HEK293 (cell line): ENCODE results near the gene SIPA1.

Experiments used
- CTCF ChIA-PET: fragments of 350-600 bp; formaldehyde crosslinking; extraction: SDS; loops from one replicate; lab custom pipeline; 2021; ENCODE audit warnings: antibody characterized with exemption; lab: Yijun Ruan, JAX
- POLR2A ChIA-PET: fragments of 300-600 bp; formaldehyde crosslinking; extraction: SDS; loops from one replicate; lab custom pipeline; 2020; ENCODE audit warnings: antibody characterized with exemption, inconsistent platforms; lab: Yijun Ruan, JAX
- H3K27ac ChIP-seq: fragments of 200-500 bp; sonication (Bioruptor generic); 2 replicates; pipeline ENCODE4 v1.5.1; 2014; ENCODE audit warnings: low read depth, low read length, control low read depth, inconsistent platforms; ENCODE audit errors: extremely low read depth
- H3K36me3 ChIP-seq, 2 experiments: fragments of 200-500 bp in 1 of 2; sonication (Bioruptor generic) in 1 of 2; 1 replicate in 1 of 2; 2 replicates in 1 of 2; pipeline ENCODE4 v1.5.1; 2014 to 2017; ENCODE audit warnings: inconsistent platforms in 2 of 2, low read length in 2 of 2; ENCODE audit not compliant: control insufficient read depth in 2 of 2, insufficient read depth in 1 of 2
- H3K4me1 ChIP-seq: fragments of 200-500 bp; sonication (Bioruptor generic); 2 replicates; pipeline ENCODE4 v1.5.1; 2014; ENCODE audit warnings: mild to moderate bottlenecking, low read length, inconsistent platforms; ENCODE audit not compliant: control insufficient read depth, insufficient read depth
- H3K4me3 ChIP-seq: 2 replicates; pipeline ENCODE4 v1.5.1; 2011; ENCODE audit warnings: low read depth, mild to moderate bottlenecking, control low read depth, low read length, moderate library complexity
- H3K9me3 ChIP-seq: fragments of 200-500 bp; sonication (Bioruptor generic); 2 replicates; pipeline ENCODE4 v1.5.1; 2014; ENCODE audit warnings: low read depth, low read length, inconsistent platforms; ENCODE audit not compliant: control insufficient read depth, insufficient read depth
- BCL6B ChIP-seq: fragments of 450-650 bp; formaldehyde crosslinking; IDR thresholded peaks from 2 replicates; pipeline ENCODE4 v1.5.1; 2017; ENCODE audit warnings: missing biosample characterization, missing genetic modification characterization
- EGR2 ChIP-seq: fragments of 450-650 bp; formaldehyde crosslinking; IDR thresholded peaks from 2 replicates; pipeline ENCODE4 v1.5.1; 2016; ENCODE audit warnings: low read depth, missing biosample characterization, missing genetic modification characterization
- GFI1B ChIP-seq: fragments of 450-650 bp; formaldehyde crosslinking; IDR thresholded peaks from 2 replicates; pipeline ENCODE4 v1.5.1; 2016; ENCODE audit warnings: missing biosample characterization, missing genetic modification characterization
- GLIS1 ChIP-seq: fragments of 450-650 bp; formaldehyde crosslinking; IDR thresholded peaks from 2 replicates; pipeline ENCODE4 v1.5.1; 2016; ENCODE audit warnings: missing biosample characterization, missing genetic modification characterization
- HOXC10 ChIP-seq: sonication (generic); formaldehyde crosslinking; IDR thresholded peaks from 2 replicates; pipeline ENCODE4 v1.8.1; 2023; ENCODE audit warnings: mild to moderate bottlenecking, missing genetic modification reagents
- KLF1 ChIP-seq: fragments of 450-650 bp; formaldehyde crosslinking; IDR thresholded peaks from 2 replicates; pipeline ENCODE4 v1.5.1; 2016; ENCODE audit warnings: missing biosample characterization, missing genetic modification characterization
- KLF8 ChIP-seq: fragments of 450-650 bp; formaldehyde crosslinking; IDR thresholded peaks from 2 replicates; pipeline ENCODE4 v1.5.1; 2016; ENCODE audit warnings: missing biosample characterization, missing genetic modification characterization
- RBAK ChIP-seq: fragments of 450-650 bp; formaldehyde crosslinking; IDR thresholded peaks from 2 replicates; pipeline ENCODE4 v1.5.1; 2016; ENCODE audit warnings: missing biosample characterization, missing genetic modification characterization
- SP2 ChIP-seq: fragments of 450-650 bp; formaldehyde crosslinking; IDR thresholded peaks from 2 replicates; pipeline ENCODE4 v1.5.1; 2016; ENCODE audit warnings: missing biosample characterization, missing genetic modification characterization
- SP3 ChIP-seq: fragments of 450-650 bp; formaldehyde crosslinking; IDR thresholded peaks from 2 replicates; pipeline ENCODE4 v1.5.1; 2016; ENCODE audit warnings: missing biosample characterization, missing genetic modification characterization
- ZFP3 ChIP-seq: fragments of 450-650 bp; formaldehyde crosslinking; IDR thresholded peaks from 2 replicates; pipeline ENCODE4 v1.5.1; 2016; ENCODE audit warnings: low read depth, missing biosample characterization, missing genetic modification characterization
- ZNF2 ChIP-seq: fragments of 450-650 bp; formaldehyde crosslinking; IDR thresholded peaks from 2 replicates; pipeline ENCODE4 v1.5.1; 2016; ENCODE audit warnings: missing biosample characterization, missing genetic modification characterization
- ZNF544 ChIP-seq: fragments of 450-650 bp; formaldehyde crosslinking; IDR thresholded peaks from 2 replicates; pipeline ENCODE4 v1.5.0; 2017; ENCODE audit warnings: missing biosample characterization, missing genetic modification characterization
- ZNF626 ChIP-seq: fragments of 450-650 bp; sonication (Bioruptor Pico); formaldehyde crosslinking; IDR thresholded peaks from 2 replicates; pipeline ENCODE4 v1.5.1; 2018; ENCODE audit warnings: missing biosample characterization, missing genetic modification characterization, inconsistent platforms
- ZNF664 ChIP-seq: fragments of 450-650 bp; formaldehyde crosslinking; IDR thresholded peaks from 2 replicates; pipeline ENCODE4 v1.5.1; 2016; ENCODE audit warnings: missing biosample characterization, missing genetic modification characterization
- ZNF670 ChIP-seq: fragments of 450-650 bp; formaldehyde crosslinking; IDR thresholded peaks from 2 replicates; pipeline ENCODE4 v1.5.1; 2016; ENCODE audit warnings: missing biosample characterization, missing genetic modification characterization, low read depth
- ZNF777 ChIP-seq: fragments of 450-650 bp; formaldehyde crosslinking; IDR thresholded peaks from 2 replicates; pipeline ENCODE4 v1.5.1; 2017; ENCODE audit warnings: missing biosample characterization, missing genetic modification characterization, borderline replicate concordance

Gene SIPA1

GRCh38 chr11:65642014-65642671 is 4.2 kb downstream of the SIPA1 start:
- Histone ChIP-seq H3K9me3 (no peaks in the 10 kb centered on the region), H3K4me3 (no peak overlapping the region), H3K36me3 (peaks cover 0 to 42% of the 10 kb centered on the region in 2 experiments; a peak in 1 of 3 replicates), H3K27ac (no peak overlapping the region), H3K4me1 (no peaks in the 10 kb centered on the region)
- TF ChIP-seq SP2 (tag by site-specific recombination) (peak; percentile 41), HOXC10 (CRISPR knock-in tag) (no peak), KLF8 (tag by site-specific recombination) (0 out of 2 replicates have a peak, but pooled peaks have one; percentile 37)
- ChIA-PET POLR2A (interaction anchor here (0.6 to 2.0 kb wide), 4 partner anchors 10 to 498 kb away, joined by 4 to 9 read pairs (median 4); partner anchors contain the start of gene PCNX3), CTCF (interaction anchor here (0.7 to 0.8 kb wide), 3 partner anchors 16 to 138 kb away, joined by 3 to 6 read pairs (median 3); no protein-coding TSS in a partner anchor)

GRCh38 chr11:65643971-65644370 is 6.1 kb downstream of the SIPA1 start:
- Histone ChIP-seq H3K9me3 (no peaks in the 10 kb centered on the region), H3K27ac (no peak overlapping the region), H3K4me1 (no peaks in the 10 kb centered on the region), H3K4me3 (no peak overlapping the region), H3K36me3 (peaks cover 0 to 45% of the 10 kb centered on the region in 2 experiments; a peak in 1 of 3 replicates)
- ChIA-PET POLR2A (interaction anchor here (1.0 to 1.8 kb wide), 3 partner anchors 9 to 311 kb away, joined by 3 to 8 read pairs (median 3); partner anchors contain the start of gene RELA), CTCF (interaction anchor here (0.7 to 1.2 kb wide), 2 partner anchors 379 to 446 kb away, joined by 4 to 5 read pairs; no protein-coding TSS in a partner anchor)
- peak; percentile 50 for TF ChIP-seq SP3 (tag by site-specific recombination)
- no peak for TF ChIP-seq BCL6B
- TF ChIP-seq SP2 (tag by site-specific recombination) = peak; percentile 32
- no peak for TF ChIP-seq ZNF670 (tag by site-specific recombination)
- TF ChIP-seq GLIS1 (tag by site-specific recombination) = peak; percentile 76
- TF ChIP-seq KLF1 (tag by site-specific recombination) = peak; percentile 52
- peak; percentile 36; the same call in 1 of the 2 replicates for TF ChIP-seq EGR2 (tag by site-specific recombination)

GRCh38 chr11:65644837-65645236 is 6.9 kb downstream of the SIPA1 start:
- no peak overlapping the region for H3K27ac ChIP-seq
- ChIA-PET CTCF (no interaction called here), POLR2A (interaction anchor here (1.1 to 1.8 kb wide), 3 partner anchors 8 to 30 kb away, joined by 3 to 8 read pairs (median 3); partner anchors contain the start of genes PCNX3 and RELA)

GRCh38 chr11:65645710-65646109 is 7.8 kb downstream of the SIPA1 start:
- ChIA-PET POLR2A (interaction anchor here (1.1 kb wide), 1 partner anchor 31 kb away, joined by 3 read pairs; the partner anchor contains the start of gene PCNX3), CTCF (no interaction called here)
- Histone ChIP-seq H3K36me3 (peaks cover 0 to 52% of the 10 kb centered on the region in 2 experiments; a peak in 1 of 3 replicates), H3K4me1 (no peaks in the 10 kb centered on the region), H3K4me3 (no peak overlapping the region), H3K9me3 (no peaks in the 10 kb centered on the region), H3K27ac (no peak overlapping the region)
- TF ChIP-seq ZFP3 (tag by site-specific recombination) (no peak), ZNF670 (tag by site-specific recombination) (no peak), ZNF626 (tag by site-specific recombination) (no peak), RBAK (no peak)

More at GRCh38 chr11:65644837-65645236, 6.9 kb downstream of the SIPA1 start:
- Histone ChIP-seq H3K4me3 (no peak overlapping the region), H3K36me3 (peaks cover 0 to 50% of the 10 kb centered on the region in 2 experiments; a peak in 1 of 3 replicates), H3K9me3 (no peaks in the 10 kb centered on the region), H3K4me1 (no peaks in the 10 kb centered on the region)
- TF ChIP-seq GFI1B (tag by site-specific recombination) = no peak
- no peak for TF ChIP-seq ZNF2 (tag by site-specific recombination)
- TF ChIP-seq ZNF664 (tag by site-specific recombination) = no peak
- no peak for TF ChIP-seq ZNF544 (tag by site-specific recombination)
- no peak for TF ChIP-seq ZNF777 (tag by site-specific recombination)
